SK-N-SH treated with all-trans-retinoic acid at 6 μM for 48 hours (cell line): Measurements from ENCODE around the gene LRRC8C.

ENCODE experiments used
- ATAC-seq: fragments of 200-7000 bp; cut with Tn5 transposase; 3 replicates; pipeline ENCODE4 v1.9.1; 2020; ENCODE audit warnings: mild to moderate bottlenecking, moderate library complexity
- BACH2 ChIP-seq: fragments of 250-450 bp; sonication (Bioruptor Pico); IDR thresholded peaks from 2 replicates; pipeline ENCODE4 v1.9.0; 2021; ENCODE audit warnings: mild to moderate bottlenecking, borderline replicate concordance
- CREB5 ChIP-seq: fragments of 250-450 bp; sonication (Bioruptor Pico); IDR thresholded peaks from 2 replicates; pipeline ENCODE4 v1.5.1; 2020; ENCODE audit warnings: low read depth, mild to moderate bottlenecking, moderate library complexity
- CSDC2 ChIP-seq: fragments of 250-450 bp; sonication (Bioruptor Pico); IDR thresholded peaks from 2 replicates; pipeline ENCODE4 v1.5.0; 2020; ENCODE audit warnings: mild to moderate bottlenecking, moderate library complexity
- CSRNP3 ChIP-seq: fragments of 250-450 bp; sonication (Bioruptor Pico); IDR thresholded peaks from 2 replicates; pipeline ENCODE4 v1.5.1; 2021; ENCODE audit warnings: mild to moderate bottlenecking, moderate library complexity
- ESRRG ChIP-seq: fragments of 250-450 bp; sonication (Bioruptor Pico); IDR thresholded peaks from 2 replicates; pipeline ENCODE4 v1.6.1; 2021; ENCODE audit warnings: mild to moderate bottlenecking
- GLIS3 ChIP-seq: fragments of 250-450 bp; sonication (Bioruptor Pico); IDR thresholded peaks from 2 replicates; pipeline ENCODE4 v1.5.0; 2020; ENCODE audit warnings: mild to moderate bottlenecking, moderate library complexity
- ISL1 ChIP-seq: fragments of 250-450 bp; sonication (Bioruptor Pico); IDR thresholded peaks from 2 replicates; pipeline ENCODE4 v2.1.2; 2022; ENCODE audit warnings: mild to moderate bottlenecking, moderate library complexity
- OSR1 ChIP-seq: fragments of 250-450 bp; sonication (Bioruptor Pico); IDR thresholded peaks from 2 replicates; pipeline ENCODE4 v1.8.0; 2022; ENCODE audit warnings: moderate library complexity, mild to moderate bottlenecking, inconsistent platforms
- PATZ1 ChIP-seq: fragments of 250-450 bp; sonication (Bioruptor Pico); IDR thresholded peaks from 2 replicates; pipeline ENCODE4 v1.8.0; 2020; ENCODE audit warnings: mild to moderate bottlenecking, moderate library complexity, borderline replicate concordance
- POU6F1 ChIP-seq: fragments of 250-450 bp; sonication (Bioruptor Pico); IDR thresholded peaks from 2 replicates; pipeline ENCODE4 v1.8.0; 2021; ENCODE audit warnings: low read depth, mild to moderate bottlenecking, moderate library complexity, borderline replicate concordance
- PPARA ChIP-seq: fragments of 250-450 bp; sonication (Bioruptor Pico); IDR thresholded peaks from 2 replicates; pipeline ENCODE4 v1.5.0; 2020; ENCODE audit warnings: mild to moderate bottlenecking, borderline replicate concordance
- SNAI2 ChIP-seq: fragments of 250-450 bp; sonication (Bioruptor Pico); IDR thresholded peaks from 2 replicates; pipeline ENCODE4 v1.5.0; 2020; ENCODE audit warnings: mild to moderate bottlenecking, moderate library complexity
- TOX ChIP-seq: fragments of 250-450 bp; sonication (Bioruptor Pico); IDR thresholded peaks from 2 replicates; pipeline ENCODE4 v1.8.0; 2021; ENCODE audit warnings: mild to moderate bottlenecking, moderate library complexity, borderline replicate concordance
- TSHZ2 ChIP-seq: fragments of 250-450 bp; sonication (Bioruptor Pico); IDR thresholded peaks from 2 replicates; pipeline ENCODE4 v1.5.0; 2020; ENCODE audit warnings: mild to moderate bottlenecking, moderate library complexity
- ZC3H10 ChIP-seq: fragments of 250-450 bp; sonication (Bioruptor Pico); IDR thresholded peaks from 2 replicates; pipeline ENCODE4 v1.5.1; 2021; ENCODE audit warnings: mild to moderate bottlenecking, moderate library complexity
- ZFP3 ChIP-seq: fragments of 250-450 bp; sonication (Bioruptor Pico); IDR thresholded peaks from 2 replicates; pipeline ENCODE4 v1.5.0; 2020; ENCODE audit warnings: mild to moderate bottlenecking, moderate library complexity
- ZNF565 ChIP-seq: fragments of 450-650 bp; formaldehyde crosslinking; conservative IDR thresholded peaks from 2 replicates; pipeline ENCODE4 v1.5.0; 2020; ENCODE audit warnings: low read depth, mild to moderate bottlenecking, moderate library complexity
- ZNF70 ChIP-seq: fragments of 450-650 bp; formaldehyde crosslinking; IDR thresholded peaks from 2 replicates; pipeline ENCODE4 v1.5.0; 2020; ENCODE audit warnings: mild to moderate bottlenecking, moderate library complexity
- ZNF8 ChIP-seq: fragments of 450-650 bp; formaldehyde crosslinking; IDR thresholded peaks from 2 replicates; pipeline ENCODE4 v1.5.0; 2020; ENCODE audit warnings: mild to moderate bottlenecking, moderate library complexity

LRRC8C gene

GRCh38 chr1:89615676-89616598 lies 17.0 kb upstream of the LRRC8C start (continued):
- TF ChIP-seq TSHZ2 (peak; percentile 76), ISL1 (CRISPR knock-in tag) (peak; percentile 62), ZFP3 (no peak), ZC3H10 (CRISPR knock-in tag) (no peak), OSR1 (CRISPR knock-in tag) (no peak), ZNF565 (CRISPR knock-in tag) (no peak), PATZ1 (no peak)

GRCh38 chr1:89616844-89617627 lies 15.9 kb upstream of the LRRC8C start:
- no peak for ATAC-seq
- TF ChIP-seq OSR1 (CRISPR knock-in tag) (no peak), CSDC2 (CRISPR knock-in tag) (no peak), SNAI2 (no peak), BACH2 (no peak), ZNF70 (CRISPR knock-in tag) (no peak), CSRNP3 (CRISPR knock-in tag) (no peak), PPARA (CRISPR knock-in tag) (no peak), PATZ1 (no peak), TOX (CRISPR knock-in tag) (no peak)

- TF ChIP-seq SNAI2 (no peak), PATZ1 (no peak), CSDC2 (CRISPR knock-in tag) (no peak), ZNF8 (no peak), TOX (CRISPR knock-in tag) (no peak), ZC3H10 (CRISPR knock-in tag) (no peak), POU6F1 (CRISPR knock-in tag) (no peak), CREB5 (CRISPR knock-in tag) (no peak), ZNF70 (CRISPR knock-in tag) (no peak), ESRRG (CRISPR knock-in tag) (no peak), PPARA (CRISPR knock-in tag) (no peak), GLIS3 (CRISPR knock-in tag) (no peak)
- no peak for ATAC-seq
These were observed 12.3 kb upstream of the LRRC8C start for GRCh38 chr1:89620664-89621063.
